H1 (cell line): ENCODE results near the gene SLIT3. TPM values are rescaled to one million over a fixed set of nuclear protein-coding genes. Genes with fewer than 3 reads are reported as not detected.
A peak's percentile ranks its signal among the peaks of the same experiment; 100 is the strongest.

Experiments used
- CTCF ChIA-PET: fragments of 300-600 bp; sonication (Branson Sonifier 250); formaldehyde crosslinking; loops from one replicate; lab custom pipeline; 2021; ENCODE audit not compliant: partially characterized antibody; lab: Charles Lee
- POLR2A ChIA-PET: fragments of 300-600 bp; sonication (Branson Sonifier 250); formaldehyde crosslinking; loops from one replicate; lab custom pipeline; 2021; ENCODE audit warnings: inconsistent platforms; ENCODE audit not compliant: partially characterized antibody; lab: Charles Lee
- DNase-seq, 2 experiments: peaks; one replicate each; pipeline versions ENCODE4 v3.0.0 to v3.0.0-alpha.2; 2010 to 2022; ENCODE audit warnings: low spot score in 2 of 2, low read depth in 1 of 2, mixed read lengths in 1 of 2
- FAIRE-seq: peaks from 2 replicates; lab custom pipeline; 2011; peaks lifted over from hg19 to GRCh38; lab: Jason Lieb, UNC
- H2AFZ ChIP-seq: 2 replicates; pipeline ENCODE4 v1.8.1; 2012; ENCODE audit warnings: low read length, inconsistent platforms
- H2AK5ac ChIP-seq: 2 replicates; pipeline ENCODE4 v1.6.1; 2013; ENCODE audit warnings: low read depth, low read length
- H2BK120ac ChIP-seq: replicated peaks from 2 replicates; pipeline ENCODE3; 2013; ENCODE audit warnings: low read depth, low read length, inconsistent platforms
- H2BK12ac ChIP-seq: 2 replicates; pipeline ENCODE4 v1.6.1; 2013; ENCODE audit warnings: low read depth, low read length
- H2BK15ac ChIP-seq: 2 replicates; pipeline ENCODE4 v1.6.1; 2013; ENCODE audit warnings: low read length
- H2BK20ac ChIP-seq: 2 replicates; pipeline ENCODE4 v1.6.1; 2013; ENCODE audit warnings: low read length
- H2BK5ac ChIP-seq: 2 replicates; pipeline ENCODE4 v1.6.1; 2013; ENCODE audit warnings: low read depth, low read length
- H3K14ac ChIP-seq: 2 replicates; pipeline ENCODE4 v1.6.1; 2013; ENCODE audit warnings: inconsistent platforms; ENCODE audit not compliant: insufficient read length
- H3K18ac ChIP-seq: 2 replicates; pipeline ENCODE4 v1.6.1; 2013; ENCODE audit warnings: low read length; ENCODE audit errors: extremely low read depth
- H3K23ac ChIP-seq: 2 replicates; pipeline ENCODE4 v1.6.1; 2013; ENCODE audit warnings: inconsistent platforms; ENCODE audit not compliant: insufficient read length
- H3K23me2 ChIP-seq: 2 replicates; pipeline ENCODE4 v1.6.1; 2013; ENCODE audit warnings: low read depth, low read length
- H3K27ac ChIP-seq: 2 replicates; pipeline ENCODE4 v1.6.1; 2011; ENCODE audit warnings: low read depth, low read length, inconsistent platforms
- H3K27me3 ChIP-seq, 4 experiments: replicated peaks in 1 of 4; 1 replicate in 1 of 4; 2 replicates in 3 of 4; pipeline versions ENCODE4 v1.6.1 to v1.8.1; 2011 to 2013; ENCODE audit warnings: low read length in 3 of 4, mild to moderate bottlenecking in 3 of 4, inconsistent platforms in 2 of 4, mixed read lengths in 2 of 4, moderate library complexity in 1 of 4; ENCODE audit not compliant: control insufficient read depth in 3 of 4, insufficient read depth in 3 of 4; ENCODE audit errors: extremely low read depth in 1 of 4
- H3K36me3 ChIP-seq, 4 experiments: 2 replicates each; pipeline versions ENCODE4 v1.6.1 to v1.8.1; 2011 to 2013; ENCODE audit warnings: mild to moderate bottlenecking in 4 of 4, low read length in 3 of 4, moderate library complexity in 2 of 4, control low read depth in 1 of 4, inconsistent platforms in 1 of 4; ENCODE audit not compliant: insufficient read depth in 4 of 4, control insufficient read depth in 2 of 4
- H3K4ac ChIP-seq: replicated peaks from 2 replicates; pipeline ENCODE3; 2013; ENCODE audit warnings: low read length, low read depth, mixed read lengths, inconsistent platforms; ENCODE audit not compliant: insufficient read length
- H3K4me1 ChIP-seq, 4 experiments: replicated peaks in 1 of 4; 1 replicate in 1 of 4; 2 replicates in 3 of 4; pipeline versions ENCODE4 v1.6.1 to v1.8.1; 2011 to 2013; ENCODE audit warnings: low read length in 3 of 4, inconsistent platforms in 2 of 4, mixed read lengths in 1 of 4; ENCODE audit not compliant: insufficient read depth in 4 of 4, control insufficient read depth in 3 of 4
- H3K4me2 ChIP-seq, 2 experiments: 2 replicates each; pipeline versions ENCODE4 v1.6.1 to v1.8.1; 2011 to 2013; ENCODE audit warnings: low read depth in 2 of 2, low read length in 2 of 2, control low read depth in 1 of 2, inconsistent platforms in 1 of 2, mild to moderate bottlenecking in 1 of 2; ENCODE audit not compliant: insufficient read depth in 1 of 2
- H3K4me3 ChIP-seq, 4 experiments: fragments of 200-600, 300-600 bp in 1 of 4; sonication (generic), shearing (Covaris generic), sonication (Bioruptor Twin) in 1 of 4; 2 replicates each; pipeline versions ENCODE4 v1.5.1 to v1.8.1; 2011 to 2016; ENCODE audit warnings: low read length in 4 of 4, low read depth in 3 of 4, control low read depth in 2 of 4, inconsistent platforms in 2 of 4, mild to moderate bottlenecking in 2 of 4, mixed read lengths in 1 of 4, moderate library complexity in 1 of 4; ENCODE audit not compliant: insufficient read depth in 2 of 4; ENCODE audit errors: extremely low read depth in 1 of 4
- H3K56ac ChIP-seq: replicated peaks from 2 replicates; pipeline ENCODE3; 2013; ENCODE audit warnings: low read depth, mild to moderate bottlenecking, mixed read lengths, low read length, inconsistent platforms; ENCODE audit not compliant: insufficient read length
- H3K79me1 ChIP-seq: 2 replicates; pipeline ENCODE4 v1.6.1; 2013; ENCODE audit warnings: low read depth, low read length, control low read depth
- H3K79me2 ChIP-seq, 2 experiments: 2 replicates each; pipeline versions ENCODE4 v1.6.1 to v1.8.1; 2012 to 2013; ENCODE audit warnings: low read length in 2 of 2, mild to moderate bottlenecking in 2 of 2, inconsistent platforms in 1 of 2; ENCODE audit not compliant: insufficient read depth in 2 of 2, control insufficient read depth in 1 of 2
- H3K9ac ChIP-seq, 4 experiments: replicated peaks in 1 of 4; 1 replicate in 1 of 4; 2 replicates in 3 of 4; pipeline versions ENCODE4 v1.6.1 to v1.8.1; 2011 to 2013; ENCODE audit warnings: low read depth in 3 of 4, low read length in 3 of 4, control low read depth in 2 of 4, mild to moderate bottlenecking in 2 of 4, moderate library complexity in 2 of 4, inconsistent platforms in 1 of 4; ENCODE audit errors: extremely low read depth in 1 of 4
- H3K9me3 ChIP-seq, 2 experiments: 2 replicates each; pipeline versions ENCODE4 v1.6.1 to v1.8.1; 2012 to 2013; ENCODE audit warnings: mild to moderate bottlenecking in 2 of 2, moderate library complexity in 2 of 2, control low read depth in 1 of 2, inconsistent platforms in 1 of 2, low read depth in 1 of 2, low read length in 1 of 2, mixed read lengths in 1 of 2; ENCODE audit not compliant: insufficient read depth in 2 of 2
- H4K20me1 ChIP-seq, 2 experiments: replicated peaks in 1 of 2; 2 replicates each; pipeline versions ENCODE3 to v1.8.1; 2011 to 2013; ENCODE audit warnings: inconsistent platforms in 2 of 2, low read length in 2 of 2, mild to moderate bottlenecking in 1 of 2; ENCODE audit not compliant: insufficient read depth in 2 of 2, control insufficient read depth in 1 of 2
- H4K5ac ChIP-seq: 2 replicates; pipeline ENCODE4 v1.6.1; 2013; ENCODE audit warnings: low read length, low read depth, mixed read lengths, inconsistent platforms; ENCODE audit not compliant: insufficient read length
- H4K8ac ChIP-seq: 2 replicates; pipeline ENCODE4 v1.8.0; 2013; ENCODE audit warnings: mild to moderate bottlenecking, moderate library complexity, low read length, inconsistent platforms; ENCODE audit not compliant: insufficient read depth; ENCODE audit errors: extremely low read depth
- H4K91ac ChIP-seq: replicated peaks from 2 replicates; pipeline ENCODE3; 2013; ENCODE audit warnings: low read length, mixed read lengths, inconsistent platforms; ENCODE audit not compliant: insufficient read length
- CBX8 ChIP-seq: fragments of 300-800, 300-1000 bp; sonication (generic); IDR thresholded peaks from 2 replicates; pipeline ENCODE4 v1.7.1; 2016; ENCODE audit warnings: low read depth, low read length, borderline replicate concordance
- CHD2 ChIP-seq: IDR thresholded peaks from 2 replicates; pipeline ENCODE4 v1.6.1; 2012; ENCODE audit warnings: low read length, improper control_type of control experiment
- CTBP2 ChIP-seq: IDR thresholded peaks from 2 replicates; pipeline ENCODE4 v1.7.0; 2011; ENCODE audit warnings: borderline replicate concordance, mild to moderate bottlenecking, moderate library complexity, mixed read lengths, low read length; ENCODE audit not compliant: insufficient read depth, insufficient read length
- JUN ChIP-seq: IDR thresholded peaks from 2 replicates; pipeline ENCODE4 v1.6.1; 2011; ENCODE audit warnings: low read depth, mild to moderate bottlenecking, improper control_type of control experiment, low read length
- KDM4A ChIP-seq: IDR thresholded peaks from one replicate; pipeline ENCODE4 v1.7.1; 2012; ENCODE audit warnings: low read depth, mild to moderate bottlenecking, moderate library complexity, low read length, inconsistent platforms; ENCODE audit not compliant: severe bottlenecking
- KDM5A ChIP-seq: fragments of 200-600 bp; IDR thresholded peaks from 2 replicates; pipeline ENCODE4 v1.7.1; 2012; ENCODE audit warnings: mild to moderate bottlenecking, low read length, inconsistent platforms, mixed read lengths
- NANOG ChIP-seq: IDR thresholded peaks from 2 replicates; pipeline ENCODE4 v1.6.1; 2011; ENCODE audit warnings: low read length, low read depth, mild to moderate bottlenecking, inconsistent platforms; ENCODE audit not compliant: insufficient read depth, poor library complexity, severe bottlenecking
- WGBS, 2 experiments: shearing (Covaris generic) in 1 of 2; methylation state at CpG; one replicate each; pipeline versions ENCODE4 v1.1.6 to v1.1.7; 2013 to 2015; ENCODE audit warnings: low lambda C conversion rate in 2 of 2, mixed read lengths in 2 of 2, inconsistent platforms in 1 of 2, low coverage in 1 of 2, missing lambda C conversion rate in 1 of 2; ENCODE audit not compliant: insufficient replicate concordance in 2 of 2, insufficient coverage in 1 of 2, insufficient read length in 1 of 2; ENCODE audit errors: extremely low coverage in 1 of 2, missing lambda C conversion rate in 1 of 2; 5-methylcytosine and 5-hydroxymethylcytosine counted together
- polyA plus RNA-seq, 7 experiments: library from polyadenylated mRNA; depleted of rRNA in 3 of 7; stranded (reverse) in 5 of 7; unstranded in 2 of 7; fragments of >200 nt in 5 of 7; fragments of 200-250 nt in 2 of 7; gene quantifications; 1 replicate in 5 of 7; 2 replicates in 1 of 7; 4 replicates in 1 of 7; pipeline versions ENCODE4 v1.2.1 to v1.2.3, GENCODE V29; 2011 to 2013; ENCODE audit warnings: missing spikeins in 2 of 7, mixed read lengths in 2 of 7
- total RNA-seq: library from RNA; stranded (reverse); fragmentation: NEBNext Ultra II Directional; extraction: Animal tissue kit (Norgen Biotek cat#: 25700); gene quantifications from 2 replicates; pipeline ENCODE4 v1.2.1, GENCODE V29; 2021
- TF ChIP-seq, protein P1 (sequence below), 3 experiments: IDR thresholded peaks; 1 replicate in 2 of 3; 2 replicates in 1 of 3; pipeline versions ENCODE4 v1.5.1 to v1.6.1; 2011; ENCODE audit warnings: low read length in 3 of 3, mild to moderate bottlenecking in 3 of 3, inconsistent platforms in 2 of 3, low read depth in 1 of 3, moderate library complexity in 1 of 3; ENCODE audit not compliant: insufficient read depth in 1 of 3; ENCODE audit errors: control extremely low read depth in 1 of 3
- TF ChIP-seq, protein P2 (sequence below): IDR thresholded peaks from 2 replicates; pipeline ENCODE4 v1.6.1; 2011; ENCODE audit warnings: low read length, improper control_type of control experiment

SLIT3 gene
- total and polyA plus RNA-seq, 2 of the 8 experiments (the other 6 are each of a cell fraction or from before 2014, with no cell fraction given), result 1.1 to 1.2 TPM

DNA sequence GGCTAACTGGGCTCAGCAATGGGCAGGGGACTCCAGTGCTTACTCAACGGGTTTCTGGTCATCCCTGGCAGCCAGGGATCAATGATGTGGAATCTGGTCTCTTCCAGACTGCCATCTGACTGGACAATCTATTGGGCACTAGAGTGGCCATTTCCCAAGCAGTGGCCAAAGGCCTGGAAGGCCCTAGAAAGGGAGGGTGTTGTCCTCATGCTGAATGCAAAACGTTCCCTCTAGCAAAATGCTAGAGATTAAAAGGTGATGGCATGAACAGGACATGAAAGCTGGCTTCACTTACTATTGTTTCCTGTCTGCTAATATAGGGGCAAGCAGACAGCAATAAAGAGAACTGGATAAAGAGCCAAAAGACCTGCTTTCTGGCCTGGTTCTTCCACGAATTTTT is 467.6 kb downstream of the SLIT3 start:
- Histone ChIP-seq H3K27ac (no peak overlapping the region), H3K79me2 (no peaks in the 10 kb centered on the region), H3K79me1 (no peaks in the 10 kb centered on the region), H3K9me3 (no peaks in the 10 kb centered on the region), H3K9ac (no peak overlapping the region), H2BK120ac (no peak overlapping the region), H2AFZ (no peak overlapping the region), H3K4me2 (peak overlapping the region in 1 of 2 experiments; percentile 38; a peak in 1 of 4 replicates), H4K5ac (no peak overlapping the region), H3K23ac (no peak overlapping the region), H3K14ac (no peak overlapping the region), H2BK15ac (no peak overlapping the region), H3K4me3 (no peak overlapping the region), H2BK12ac (no peak overlapping the region), H3K56ac (no peak overlapping the region), H3K23me2 (no peaks in the 10 kb centered on the region), H3K36me3 (no peaks in the 10 kb centered on the region), H3K18ac (no peak overlapping the region), H4K20me1 (peaks cover 1 to 2% of the 10 kb centered on the region in 2 experiments), H2BK20ac (no peak overlapping the region), H4K8ac (no peak overlapping the region), H3K4me1 (peaks cover 0 to 13% (median 6%) of the 10 kb centered on the region in 4 experiments; a peak in 4 of 7 replicates), H2AK5ac (no peak overlapping the region; the same call in 1 of the 2 replicates), H3K27me3 (peaks cover 20 to 65% (median 55%) of the 10 kb centered on the region in 4 experiments), H3K4ac (no peak overlapping the region), H2BK5ac (no peak overlapping the region), H4K91ac (no peak overlapping the region)
- POLR2A ChIA-PET, result interaction anchor here (1.0 kb wide), 1 partner anchor 14 kb away, joined by 3 read pairs; no protein-coding TSS in a partner anchor
- DNase-seq (no peak), FAIRE-seq (peak; percentile 62)
- 24% methylated on average over 3 of the region's 3 CpGs; no CpG with 5 or more reads in 1 of the 2 experiments for WGBS, 2 experiments
- CTCF ChIA-PET, result interaction anchor here (1.3 to 1.5 kb wide), 2 partner anchors 89 to 127 kb away, joined by 3 to 5 read pairs; no protein-coding TSS in a partner anchor
- TF ChIP-seq CHD2 (no peak), KDM4A (no peak), CTBP2 (no peak), KDM5A (no peak), JUN (no peak), CBX8 (no peak), NANOG (no peak)
- TF ChIP-seq, protein P1, sequence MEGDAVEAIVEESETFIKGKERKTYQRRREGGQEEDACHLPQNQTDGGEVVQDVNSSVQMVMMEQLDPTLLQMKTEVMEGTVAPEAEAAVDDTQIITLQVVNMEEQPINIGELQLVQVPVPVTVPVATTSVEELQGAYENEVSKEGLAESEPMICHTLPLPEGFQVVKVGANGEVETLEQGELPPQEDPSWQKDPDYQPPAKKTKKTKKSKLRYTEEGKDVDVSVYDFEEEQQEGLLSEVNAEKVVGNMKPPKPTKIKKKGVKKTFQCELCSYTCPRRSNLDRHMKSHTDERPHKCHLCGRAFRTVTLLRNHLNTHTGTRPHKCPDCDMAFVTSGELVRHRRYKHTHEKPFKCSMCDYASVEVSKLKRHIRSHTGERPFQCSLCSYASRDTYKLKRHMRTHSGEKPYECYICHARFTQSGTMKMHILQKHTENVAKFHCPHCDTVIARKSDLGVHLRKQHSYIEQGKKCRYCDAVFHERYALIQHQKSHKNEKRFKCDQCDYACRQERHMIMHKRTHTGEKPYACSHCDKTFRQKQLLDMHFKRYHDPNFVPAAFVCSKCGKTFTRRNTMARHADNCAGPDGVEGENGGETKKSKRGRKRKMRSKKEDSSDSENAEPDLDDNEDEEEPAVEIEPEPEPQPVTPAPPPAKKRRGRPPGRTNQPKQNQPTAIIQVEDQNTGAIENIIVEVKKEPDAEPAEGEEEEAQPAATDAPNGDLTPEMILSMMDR (IDR thresholded peaks at IDR 0.05; ENCODE audit: control extremely low read depth in 1 of 3, insufficient read depth in 1 of 3, low read depth in 1 of 3, low read length in 3 of 3), result no peak
- TF ChIP-seq, protein P2, sequence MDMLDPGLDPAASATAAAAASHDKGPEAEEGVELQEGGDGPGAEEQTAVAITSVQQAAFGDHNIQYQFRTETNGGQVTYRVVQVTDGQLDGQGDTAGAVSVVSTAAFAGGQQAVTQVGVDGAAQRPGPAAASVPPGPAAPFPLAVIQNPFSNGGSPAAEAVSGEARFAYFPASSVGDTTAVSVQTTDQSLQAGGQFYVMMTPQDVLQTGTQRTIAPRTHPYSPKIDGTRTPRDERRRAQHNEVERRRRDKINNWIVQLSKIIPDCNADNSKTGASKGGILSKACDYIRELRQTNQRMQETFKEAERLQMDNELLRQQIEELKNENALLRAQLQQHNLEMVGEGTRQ, result no peak
